ENCODE results near the gene RALB.
A peak's percentile ranks its signal among the peaks of the same experiment; 100 is the strongest.

Gene RALB

GRCh38 chr2:120252225-120253020 lies at the start of gene RALB:
Gene RALB, plus strand, starts transcription at chr2:120252852. Its CDS starts 25,813 bp downstream, at chr2:120278665.
- Histone ChIP-seq H3K27me3 (ENCODE audit: insufficient read depth, low read length) (no peaks in the 10 kb centered on the region), H3K4me3 (ENCODE audit: low read depth, low read length) (peak within 1 kb of the TSS; percentile 93), H3K79me2 (ENCODE audit: control insufficient read depth, insufficient read depth, low read length, unreplicated experiment) (peaks cover 44% of the 10 kb centered on the region), H2AFZ (ENCODE audit: low read length, unreplicated experiment) (peak within 1 kb of the TSS; percentile 73), H3K36me3 (ENCODE audit: insufficient read depth, low read length) (no peaks in the 10 kb centered on the region; the same call in 1 of the 2 replicates), H3K27ac (ENCODE audit: low read depth, low read length) (peak within 1 kb of the TSS; percentile 66), H3K4me1 (ENCODE audit: control insufficient read depth, insufficient read depth, low read length, unreplicated experiment) (peaks cover 24% of the 10 kb centered on the region)

- H3K79me2 ChIP-seq (ENCODE audit: control insufficient read depth, insufficient read depth, low read length, unreplicated experiment), result no peaks in the 10 kb centered on the region
- H3K36me3 ChIP-seq (ENCODE audit: insufficient read depth, low read length), result no peaks in the 10 kb centered on the region
- no peak overlapping the region for H3K4me3 ChIP-seq (ENCODE audit: low read depth, low read length)
- no peak overlapping the region for H2AFZ ChIP-seq (ENCODE audit: low read length, unreplicated experiment)
- H3K4me1 ChIP-seq (ENCODE audit: control insufficient read depth, insufficient read depth, low read length, unreplicated experiment), result no peaks in the 10 kb centered on the region
- H3K27ac ChIP-seq (ENCODE audit: low read depth, low read length), result no peak overlapping the region
- H3K27me3 ChIP-seq (ENCODE audit: insufficient read depth, low read length), result no peaks in the 10 kb centered on the region
These were observed 49.2 kb upstream of the RALB start for GRCh38 chr2:120203251-120204021.

- Histone ChIP-seq H2AFZ (ENCODE audit: low read length, unreplicated experiment) (no peak overlapping the region), H3K4me3 (ENCODE audit: low read depth, low read length) (no peak overlapping the region), H3K27ac (ENCODE audit: low read depth, low read length) (no peak overlapping the region), H3K36me3 (ENCODE audit: insufficient read depth, low read length) (no peaks in the 10 kb centered on the region), H3K27me3 (ENCODE audit: insufficient read depth, low read length) (no peaks in the 10 kb centered on the region), H3K79me2 (ENCODE audit: control insufficient read depth, insufficient read depth, low read length, unreplicated experiment) (no peaks in the 10 kb centered on the region), H3K4me1 (ENCODE audit: control insufficient read depth, insufficient read depth, low read length, unreplicated experiment) (no peaks in the 10 kb centered on the region)
These were observed 48.6 kb upstream of the RALB start for GRCh38 chr2:120204022-120204405.

GRCh38 chr2:120204417-120204816 lies 48.2 kb upstream of the RALB start:
- no peaks in the 10 kb centered on the region for H3K79me2 ChIP-seq (ENCODE audit: control insufficient read depth, insufficient read depth, low read length, unreplicated experiment)

GRCh38 chr2:120204945-120205670 lies 47.5 kb upstream of the RALB start:
- H2AFZ ChIP-seq (ENCODE audit: low read length, unreplicated experiment), result no peak overlapping the region
- H3K36me3 ChIP-seq (ENCODE audit: insufficient read depth, low read length), result no peaks in the 10 kb centered on the region
- no peak overlapping the region for H3K27ac ChIP-seq (ENCODE audit: low read depth, low read length)
- no peak overlapping the region for H3K4me3 ChIP-seq (ENCODE audit: low read depth, low read length)
- H3K27me3 ChIP-seq (ENCODE audit: insufficient read depth, low read length), result no peaks in the 10 kb centered on the region
- H3K79me2 ChIP-seq (ENCODE audit: control insufficient read depth, insufficient read depth, low read length, unreplicated experiment), result no peaks in the 10 kb centered on the region
- no peaks in the 10 kb centered on the region for H3K4me1 ChIP-seq (ENCODE audit: control insufficient read depth, insufficient read depth, low read length, unreplicated experiment)

More at GRCh38 chr2:120204417-120204816, 48.2 kb upstream of the RALB start:
- Histone ChIP-seq H3K27me3 (ENCODE audit: insufficient read depth, low read length) (no peaks in the 10 kb centered on the region), H3K4me3 (ENCODE audit: low read depth, low read length) (no peak overlapping the region), H3K36me3 (ENCODE audit: insufficient read depth, low read length) (no peaks in the 10 kb centered on the region), H2AFZ (ENCODE audit: low read length, unreplicated experiment) (no peak overlapping the region), H3K4me1 (ENCODE audit: control insufficient read depth, insufficient read depth, low read length, unreplicated experiment) (no peaks in the 10 kb centered on the region), H3K27ac (ENCODE audit: low read depth, low read length) (no peak overlapping the region)

- no peaks in the 10 kb centered on the region for H3K79me2 ChIP-seq (ENCODE audit: control insufficient read depth, insufficient read depth, low read length, unreplicated experiment)
- H2AFZ ChIP-seq (ENCODE audit: low read length, unreplicated experiment), result no peak overlapping the region
- no peaks in the 10 kb centered on the region for H3K27me3 ChIP-seq (ENCODE audit: insufficient read depth, low read length)
- H3K4me1 ChIP-seq (ENCODE audit: control insufficient read depth, insufficient read depth, low read length, unreplicated experiment), result no peaks in the 10 kb centered on the region
- H3K4me3 ChIP-seq (ENCODE audit: low read depth, low read length), result no peak overlapping the region
- no peaks in the 10 kb centered on the region for H3K36me3 ChIP-seq (ENCODE audit: insufficient read depth, low read length)
- H3K27ac ChIP-seq (ENCODE audit: low read depth, low read length), result no peak overlapping the region
These were observed 46.5 kb upstream of the RALB start for GRCh38 chr2:120206022-120206581.

- H3K27me3 ChIP-seq (ENCODE audit: insufficient read depth, low read length), result no peaks in the 10 kb centered on the region
- H3K36me3 ChIP-seq (ENCODE audit: insufficient read depth, low read length), result no peaks in the 10 kb centered on the region
- no peak overlapping the region for H3K4me3 ChIP-seq (ENCODE audit: low read depth, low read length)
- no peaks in the 10 kb centered on the region for H3K4me1 ChIP-seq (ENCODE audit: control insufficient read depth, insufficient read depth, low read length, unreplicated experiment)
- H2AFZ ChIP-seq (ENCODE audit: low read length, unreplicated experiment), result no peak overlapping the region
- H3K79me2 ChIP-seq (ENCODE audit: control insufficient read depth, insufficient read depth, low read length, unreplicated experiment), result no peaks in the 10 kb centered on the region
- no peak overlapping the region for H3K27ac ChIP-seq (ENCODE audit: low read depth, low read length)
These were observed 44.0 kb upstream of the RALB start for GRCh38 chr2:120208381-120209353.

- H3K4me3 ChIP-seq (ENCODE audit: low read depth, low read length), result no peak overlapping the region
- H3K27me3 ChIP-seq (ENCODE audit: insufficient read depth, low read length), result no peaks in the 10 kb centered on the region
- no peak overlapping the region for H3K27ac ChIP-seq (ENCODE audit: low read depth, low read length)
- no peaks in the 10 kb centered on the region for H3K36me3 ChIP-seq (ENCODE audit: insufficient read depth, low read length)
- H3K4me1 ChIP-seq (ENCODE audit: control insufficient read depth, insufficient read depth, low read length, unreplicated experiment), result no peaks in the 10 kb centered on the region
- H3K79me2 ChIP-seq (ENCODE audit: control insufficient read depth, insufficient read depth, low read length, unreplicated experiment), result no peaks in the 10 kb centered on the region
- H2AFZ ChIP-seq (ENCODE audit: low read length, unreplicated experiment), result no peak overlapping the region
These were observed 43.0 kb upstream of the RALB start for GRCh38 chr2:120209427-120210269.

- Histone ChIP-seq H3K27ac (ENCODE audit: low read depth, low read length) (no peak overlapping the region), H3K36me3 (ENCODE audit: insufficient read depth, low read length) (no peaks in the 10 kb centered on the region), H3K4me1 (ENCODE audit: control insufficient read depth, insufficient read depth, low read length, unreplicated experiment) (no peaks in the 10 kb centered on the region), H2AFZ (ENCODE audit: low read length, unreplicated experiment) (no peak overlapping the region), H3K79me2 (ENCODE audit: control insufficient read depth, insufficient read depth, low read length, unreplicated experiment) (no peaks in the 10 kb centered on the region), H3K27me3 (ENCODE audit: insufficient read depth, low read length) (no peaks in the 10 kb centered on the region), H3K4me3 (ENCODE audit: low read depth, low read length) (no peak overlapping the region)
These were observed 42.4 kb upstream of the RALB start for GRCh38 chr2:120210270-120210693.

All from ACC112 (cell line).